ENCODE data around the gene NEDD4L. TPM values are rescaled to one million over a fixed set of nuclear protein-coding genes. Genes with fewer than 3 reads are reported as not detected.
A peak's percentile ranks its signal among the peaks of the same experiment; 100 is the strongest.

Gene NEDD4L
- total RNA-seq, 1 donor from 2014 or later = 95.9 TPM

GRCh38 chr18:58088691-58089065, 44.7 kb downstream of the NEDD4L start:
- TF ChIP-seq, protein P1, sequence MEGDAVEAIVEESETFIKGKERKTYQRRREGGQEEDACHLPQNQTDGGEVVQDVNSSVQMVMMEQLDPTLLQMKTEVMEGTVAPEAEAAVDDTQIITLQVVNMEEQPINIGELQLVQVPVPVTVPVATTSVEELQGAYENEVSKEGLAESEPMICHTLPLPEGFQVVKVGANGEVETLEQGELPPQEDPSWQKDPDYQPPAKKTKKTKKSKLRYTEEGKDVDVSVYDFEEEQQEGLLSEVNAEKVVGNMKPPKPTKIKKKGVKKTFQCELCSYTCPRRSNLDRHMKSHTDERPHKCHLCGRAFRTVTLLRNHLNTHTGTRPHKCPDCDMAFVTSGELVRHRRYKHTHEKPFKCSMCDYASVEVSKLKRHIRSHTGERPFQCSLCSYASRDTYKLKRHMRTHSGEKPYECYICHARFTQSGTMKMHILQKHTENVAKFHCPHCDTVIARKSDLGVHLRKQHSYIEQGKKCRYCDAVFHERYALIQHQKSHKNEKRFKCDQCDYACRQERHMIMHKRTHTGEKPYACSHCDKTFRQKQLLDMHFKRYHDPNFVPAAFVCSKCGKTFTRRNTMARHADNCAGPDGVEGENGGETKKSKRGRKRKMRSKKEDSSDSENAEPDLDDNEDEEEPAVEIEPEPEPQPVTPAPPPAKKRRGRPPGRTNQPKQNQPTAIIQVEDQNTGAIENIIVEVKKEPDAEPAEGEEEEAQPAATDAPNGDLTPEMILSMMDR (conservative IDR thresholded peaks at IDR 0.05; ENCODE audit: low read depth, low read length) = no peak
- no peak overlapping the region for H3K4me3 ChIP-seq (ENCODE audit: low read depth, low read length)
- DNase-seq (ENCODE audit: low read depth) = no peak

- peak overlapping the region; percentile 4 for H3K4me3 ChIP-seq (ENCODE audit: low read depth, low read length)
- TF ChIP-seq, protein P1 (conservative IDR thresholded peaks at IDR 0.05; ENCODE audit: low read depth, low read length) = no peak
- DNase-seq (ENCODE audit: low read depth) = peak; percentile 52
These were observed 47.1 kb downstream of the NEDD4L start for GRCh38 chr18:58091099-58091611.

- TF ChIP-seq, protein P1 (conservative IDR thresholded peaks at IDR 0.05; ENCODE audit: low read depth, low read length) = no peak
- no peak overlapping the region for H3K4me3 ChIP-seq (ENCODE audit: low read depth, low read length)
- DNase-seq (ENCODE audit: low read depth) = no peak
These were observed 49.3 kb downstream of the NEDD4L start for GRCh38 chr18:58093311-58093803.

DNA sequence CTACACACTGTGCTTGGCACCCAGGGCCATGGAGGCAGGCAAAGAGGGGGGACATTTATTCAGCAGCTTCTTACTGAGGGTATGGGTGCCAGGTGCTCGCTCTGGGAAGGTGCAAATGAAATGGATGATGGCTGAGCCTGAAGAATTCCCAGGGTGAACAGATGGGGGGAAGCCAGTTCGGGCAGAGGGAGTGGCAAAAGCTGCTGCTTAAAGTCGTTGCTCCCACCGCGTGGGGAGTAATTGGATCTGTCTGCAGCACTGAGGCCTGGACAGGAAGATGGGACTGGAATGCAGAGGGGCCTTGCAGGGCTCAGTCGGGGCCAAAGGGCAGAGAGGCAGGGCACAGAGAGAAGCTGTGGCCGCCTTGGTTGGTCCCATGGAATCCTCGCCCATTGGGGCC, 51.2 kb downstream of the NEDD4L start:
- TF ChIP-seq, protein P1 (conservative IDR thresholded peaks at IDR 0.05; ENCODE audit: low read depth, low read length) = no peak
- DNase-seq (ENCODE audit: low read depth) = no peak
- no peak overlapping the region for H3K4me3 ChIP-seq (ENCODE audit: low read depth, low read length)

DNA sequence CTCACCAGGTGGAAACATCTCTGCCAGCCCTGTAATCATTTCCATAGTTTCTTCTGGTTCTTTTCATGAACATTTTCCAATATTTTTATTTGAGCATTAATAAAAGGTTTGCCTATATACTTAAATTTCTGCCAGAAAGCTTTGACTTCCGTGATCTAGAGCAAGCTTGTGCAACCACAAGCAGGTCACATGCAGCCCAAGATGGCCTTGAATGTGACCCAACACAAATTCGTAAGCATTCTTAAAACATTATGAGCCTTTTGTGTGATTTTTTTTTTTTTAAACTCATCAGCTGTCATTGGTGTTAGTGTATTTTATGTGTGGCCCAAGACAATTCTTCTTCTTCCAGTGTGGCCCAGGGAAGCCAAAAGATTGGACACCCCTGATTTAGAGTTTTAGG, 51.6 kb downstream of the NEDD4L start:
- DNase-seq (ENCODE audit: low read depth) = no peak
- TF ChIP-seq, protein P1 (conservative IDR thresholded peaks at IDR 0.05; ENCODE audit: low read depth, low read length) = no peak
- H3K4me3 ChIP-seq (ENCODE audit: low read depth, low read length) = no peak overlapping the region

DNA sequence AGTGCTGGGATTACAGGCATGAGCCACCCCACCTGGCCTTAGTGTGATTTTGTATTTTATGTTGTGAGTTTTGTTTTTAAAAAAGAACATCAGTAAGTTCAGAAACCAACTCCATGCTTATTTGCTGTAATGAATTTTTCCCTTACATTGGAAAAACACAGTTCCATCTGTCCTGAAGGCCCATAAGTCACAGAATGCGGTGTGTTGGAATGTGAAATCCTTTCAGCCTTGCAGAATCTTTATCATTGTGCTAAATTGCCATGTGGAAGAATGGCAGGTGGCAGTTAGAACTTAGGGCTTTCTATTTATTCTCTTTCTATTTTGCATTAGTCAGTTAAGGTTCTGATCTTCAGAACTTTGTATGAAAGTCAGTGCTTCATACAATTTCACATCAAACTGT, 52.6 kb downstream of the NEDD4L start:
- no peak for DNase-seq (ENCODE audit: low read depth)
- no peak overlapping the region for H3K4me3 ChIP-seq (ENCODE audit: low read depth, low read length)
- TF ChIP-seq, protein P1 (conservative IDR thresholded peaks at IDR 0.05; ENCODE audit: low read depth, low read length) = no peak

Data from epithelial cell of proximal tubule (primary cell).